ENCODE results near the gene GLCCI1.

GLCCI1 gene

DNA sequence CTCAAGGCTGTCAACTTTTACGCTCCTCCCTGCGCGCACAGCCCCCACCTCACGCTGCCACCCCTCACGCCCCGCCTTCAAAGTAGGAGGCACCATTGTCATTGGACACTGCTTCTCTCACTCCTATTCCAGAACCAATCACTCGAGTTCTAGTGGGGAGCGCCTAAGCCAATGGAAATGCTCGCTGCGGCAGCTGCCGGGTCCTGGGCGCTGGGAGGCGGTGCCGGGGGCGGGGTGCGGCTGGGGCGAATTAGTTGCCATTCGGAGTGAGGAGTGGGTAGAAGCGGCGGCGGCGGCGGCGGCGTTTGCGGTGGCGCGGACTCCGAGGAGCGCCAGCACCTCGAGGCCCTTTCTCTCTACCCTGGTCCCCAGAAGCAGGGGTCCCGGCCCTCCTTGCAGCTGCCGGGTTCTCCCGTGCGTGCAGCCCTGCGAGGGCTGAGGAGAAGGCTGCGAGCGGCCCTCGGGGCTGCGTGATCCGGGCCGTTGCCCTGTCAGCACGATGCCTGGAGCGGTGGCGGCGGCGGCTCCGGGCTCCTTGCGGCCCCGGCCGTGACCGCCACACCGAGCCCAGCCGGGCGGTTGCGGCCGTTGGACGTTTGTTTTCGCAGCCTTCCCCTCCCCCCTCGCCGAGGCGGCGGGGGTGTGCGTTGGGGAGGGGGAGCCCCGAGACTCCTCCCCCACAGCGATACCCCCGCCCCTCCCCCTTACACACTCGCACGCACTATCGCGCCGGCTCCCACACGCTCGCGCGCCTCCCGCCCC lies at the start of gene GLCCI1:
TSS of gene GLCCI1 (plus strand) at position 253 of the 762 bp plus-strand sequence. CDS start 555 bp downstream, outside the sequence.
- DNase-seq (ENCODE audit: low read depth in 2 of 3, low spot score in 2 of 3), result peak; percentile 85 to 87 (median 86)

DNA sequence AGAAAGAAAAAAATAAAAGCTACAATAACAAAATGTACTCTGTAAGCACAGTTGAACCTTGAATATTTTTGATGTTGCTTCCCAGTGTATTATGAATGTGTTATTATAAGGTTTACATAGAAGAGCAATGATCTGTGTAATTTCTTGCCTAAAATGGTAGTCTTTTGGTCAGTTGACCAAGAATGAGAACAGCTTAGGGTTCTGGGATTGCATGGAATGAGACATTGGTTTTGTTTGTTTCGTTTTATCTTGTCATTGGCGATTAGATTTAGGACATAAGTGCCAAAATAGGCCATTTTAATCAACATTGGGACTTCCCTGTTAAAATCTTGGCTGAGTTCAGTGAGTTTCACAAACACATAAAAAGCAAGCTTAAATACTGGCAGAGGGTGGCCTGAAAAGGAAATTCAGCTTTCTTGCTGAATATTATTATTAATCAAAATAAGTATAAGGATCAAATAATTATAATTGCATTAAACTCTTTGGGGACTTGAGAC lies 49.1 kb upstream of the GLCCI1 start:
- DNase-seq (ENCODE audit: low read depth in 2 of 3, low spot score in 2 of 3), result no peak

DNA sequence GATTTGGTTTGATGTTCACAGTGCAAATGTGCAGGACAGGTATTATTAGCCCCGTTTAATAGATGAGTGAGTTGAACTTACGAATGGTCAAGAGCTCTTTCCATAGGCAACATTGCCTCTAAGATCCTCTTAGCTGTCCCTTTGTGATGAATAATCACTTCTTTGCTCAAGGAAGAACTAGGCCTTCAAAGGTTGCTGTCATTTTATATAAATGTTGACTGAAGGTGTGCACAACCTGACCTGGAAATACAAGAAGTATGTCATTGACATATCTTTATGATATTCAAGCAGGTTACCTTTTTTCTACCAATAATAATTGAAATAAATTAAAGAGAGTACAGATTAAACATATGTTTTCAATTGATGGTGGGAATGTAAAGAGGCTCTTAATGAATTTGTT lies 48.5 kb upstream of the GLCCI1 start:
- DNase-seq (ENCODE audit: low read depth in 2 of 3, low spot score in 2 of 3), result no peak

DNA sequence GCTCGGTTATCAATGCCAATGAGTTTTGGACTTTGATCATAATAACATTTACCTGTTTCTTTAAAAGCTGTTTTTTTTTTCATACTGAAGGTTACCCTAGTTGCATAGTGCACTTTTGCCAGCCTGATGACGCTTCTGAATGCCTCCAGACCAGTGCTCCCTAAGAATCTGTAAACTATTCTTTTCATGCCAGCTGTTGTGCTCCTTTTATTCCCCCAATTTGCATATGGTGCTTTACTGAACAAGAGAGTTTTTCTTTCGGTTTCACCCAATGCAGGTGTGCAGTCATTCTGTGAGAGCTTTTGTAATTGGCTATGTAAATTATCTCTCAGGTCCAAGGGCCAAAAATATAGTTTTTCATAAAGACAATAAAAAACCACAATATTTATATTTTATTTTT lies 48.1 kb upstream of the GLCCI1 start:
- no peak for DNase-seq (ENCODE audit: low read depth in 2 of 3, low spot score in 2 of 3)

DNA sequence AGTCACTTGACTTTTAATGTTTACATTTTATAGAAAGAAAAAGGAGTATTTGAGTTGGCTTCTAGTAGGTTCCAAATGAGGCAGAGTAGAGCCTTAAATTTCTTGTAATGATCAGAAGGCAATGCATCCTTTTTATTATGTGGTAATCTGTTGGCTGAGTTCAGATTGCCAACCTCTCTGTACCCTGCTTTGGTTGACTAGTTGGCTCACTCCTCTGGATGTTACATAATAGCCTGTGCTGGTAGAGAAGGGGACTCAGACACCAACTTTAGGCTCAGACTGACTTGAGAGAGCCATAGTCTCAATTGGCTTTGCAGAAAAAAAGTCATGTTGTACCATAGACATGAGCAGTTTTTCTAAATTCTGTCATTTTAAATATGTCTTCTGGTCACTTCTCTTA lies 46.8 kb upstream of the GLCCI1 start:
- DNase-seq (ENCODE audit: low read depth in 2 of 3, low spot score in 2 of 3), result no peak

DNA sequence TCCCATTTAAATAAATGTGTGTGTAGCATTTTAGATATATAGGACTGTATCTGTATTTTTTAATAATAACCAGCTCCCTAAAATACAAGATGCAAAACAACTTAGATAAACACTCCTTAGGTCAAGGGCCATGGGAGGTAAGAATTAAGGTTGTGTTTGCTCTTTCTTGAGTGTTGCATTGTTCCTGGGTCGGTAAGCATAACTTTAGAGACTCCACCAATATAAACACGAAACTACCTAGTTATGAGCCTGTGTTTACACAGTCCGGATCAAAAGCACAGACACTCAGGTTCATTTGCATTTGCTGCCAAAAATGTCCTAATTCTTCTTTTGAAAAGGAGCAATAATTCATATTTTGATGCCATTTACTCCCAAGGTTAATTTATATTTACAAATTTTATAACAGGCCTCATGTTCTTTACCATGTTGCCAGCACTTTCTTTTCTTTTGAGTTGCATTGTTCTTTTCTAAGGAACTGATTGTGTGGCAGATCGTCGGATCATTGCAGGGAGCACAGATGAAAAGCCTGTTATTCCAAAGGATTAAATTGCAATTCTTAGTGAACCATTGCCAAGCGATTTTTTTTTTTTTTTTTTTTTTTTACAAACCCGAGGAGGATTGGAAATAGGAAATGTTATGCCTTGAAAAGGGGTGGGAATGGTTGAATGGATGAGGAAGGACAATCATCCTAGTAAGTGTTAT lies 45.8 kb upstream of the GLCCI1 start:
- DNase-seq (ENCODE audit: low read depth in 2 of 3, low spot score in 2 of 3), result no peak

DNA sequence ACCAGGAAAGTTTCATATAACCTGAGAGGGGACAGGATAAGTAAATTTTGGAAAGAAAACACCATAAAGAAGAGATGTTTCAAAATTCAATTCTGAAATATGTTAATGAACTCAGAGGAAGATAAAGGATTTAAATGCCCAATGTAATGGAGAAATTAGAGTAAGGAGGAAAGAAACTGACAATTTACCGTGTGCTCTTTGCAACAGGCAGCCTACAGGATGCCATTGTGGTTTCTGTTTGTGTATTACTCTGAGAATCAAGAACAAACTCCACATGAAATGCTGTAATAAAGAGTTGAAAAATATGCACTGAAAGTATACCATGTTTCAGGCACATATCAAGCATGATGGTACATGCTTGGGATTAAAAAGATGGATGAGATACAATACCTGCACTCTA lies 44.8 kb upstream of the GLCCI1 start:
- DNase-seq (ENCODE audit: low read depth in 2 of 3, low spot score in 2 of 3), result no peak

DNA sequence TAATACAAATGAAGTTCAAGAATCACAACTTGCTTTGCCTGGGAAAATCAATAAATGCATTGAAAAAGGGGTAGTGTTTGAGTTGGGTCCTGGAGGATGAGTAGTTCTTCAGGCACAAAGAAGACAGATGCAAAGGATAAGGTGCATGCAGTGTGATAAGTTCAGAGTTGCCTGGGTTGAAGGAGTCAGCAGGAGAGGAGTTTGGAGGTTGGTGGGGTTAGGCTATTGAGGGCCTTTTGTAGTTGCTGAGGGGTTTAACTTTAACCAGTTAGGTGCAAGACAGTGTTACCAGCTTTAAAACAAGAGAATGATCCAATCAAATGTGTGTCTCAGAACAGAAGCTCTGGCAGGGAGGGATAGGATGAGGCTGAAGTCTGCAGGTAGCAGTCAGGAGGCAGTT lies 44.3 kb upstream of the GLCCI1 start:
- no peak for DNase-seq (ENCODE audit: low read depth in 2 of 3, low spot score in 2 of 3)

DNA sequence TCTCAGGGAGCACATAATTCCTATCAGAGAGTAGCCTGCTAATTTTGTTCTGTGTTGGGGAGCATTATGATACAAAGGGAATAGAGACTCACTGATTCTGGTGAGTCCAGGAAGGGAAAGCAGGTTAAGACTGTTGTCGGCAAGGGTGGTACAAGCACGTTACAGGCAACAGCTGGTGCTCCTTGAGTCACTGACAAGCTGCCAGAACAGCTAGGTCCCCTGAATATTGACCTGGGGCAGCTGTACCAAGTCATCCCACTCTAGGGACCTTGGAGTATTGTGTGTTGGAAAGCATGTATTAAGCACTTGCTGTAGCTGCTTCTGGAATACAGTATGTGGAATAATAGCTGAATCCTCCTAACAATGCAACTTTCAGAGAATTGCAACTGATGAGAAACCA lies 37.0 kb upstream of the GLCCI1 start:
- no peak for DNase-seq (ENCODE audit: low read depth in 2 of 3, low spot score in 2 of 3)

DNA sequence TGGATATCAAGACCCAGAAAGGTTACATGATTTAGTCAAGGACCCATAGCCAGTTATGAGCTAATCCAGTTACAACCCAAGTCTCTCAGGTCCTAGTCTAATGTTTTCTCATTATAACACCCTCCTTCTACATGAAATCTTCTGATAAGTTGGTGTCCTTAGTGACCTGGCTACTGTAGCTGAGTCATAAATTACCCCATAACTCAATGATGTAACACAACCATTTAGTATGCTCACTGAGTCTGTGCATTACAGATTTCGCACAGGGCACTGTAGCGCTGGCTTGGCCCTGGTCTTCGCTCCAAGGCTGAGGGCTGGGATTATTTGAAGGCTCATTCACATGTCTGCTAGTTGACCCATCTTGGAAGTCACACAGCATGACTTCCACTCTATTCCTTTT lies 36.0 kb upstream of the GLCCI1 start:
- no peak for DNase-seq (ENCODE audit: low read depth in 2 of 3, low spot score in 2 of 3)

DNA sequence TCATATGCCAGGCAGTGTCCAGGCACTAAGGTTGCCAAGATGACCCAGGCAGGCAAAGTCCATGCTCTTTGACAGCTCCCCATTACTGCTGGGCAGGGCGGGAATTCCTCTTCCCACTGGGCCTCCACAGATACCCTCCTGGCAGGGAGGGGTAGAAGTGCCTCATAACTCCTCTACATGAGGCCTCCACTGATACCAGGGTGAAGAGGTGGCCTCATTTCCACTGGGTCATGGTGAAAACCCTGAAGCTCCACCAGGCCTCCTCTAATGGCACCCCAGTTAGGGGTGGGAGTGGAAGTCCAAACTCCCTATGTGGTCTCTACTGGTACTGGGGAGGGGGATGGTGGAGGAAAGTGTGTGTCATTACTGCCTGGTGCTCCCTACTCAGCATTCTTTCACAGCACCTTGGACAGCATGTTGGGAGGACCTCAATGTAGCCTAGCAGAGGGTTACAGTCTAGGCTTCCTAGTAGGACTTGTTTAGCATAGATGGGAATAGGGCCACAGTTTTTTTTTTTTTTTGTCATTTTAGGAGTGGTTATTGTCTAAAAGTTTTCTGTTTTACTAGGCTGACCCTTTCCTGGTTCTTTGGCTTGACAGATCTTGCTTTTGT lies 34.6 kb upstream of the GLCCI1 start:
- no peak for DNase-seq (ENCODE audit: low read depth in 2 of 3, low spot score in 2 of 3)

DNA sequence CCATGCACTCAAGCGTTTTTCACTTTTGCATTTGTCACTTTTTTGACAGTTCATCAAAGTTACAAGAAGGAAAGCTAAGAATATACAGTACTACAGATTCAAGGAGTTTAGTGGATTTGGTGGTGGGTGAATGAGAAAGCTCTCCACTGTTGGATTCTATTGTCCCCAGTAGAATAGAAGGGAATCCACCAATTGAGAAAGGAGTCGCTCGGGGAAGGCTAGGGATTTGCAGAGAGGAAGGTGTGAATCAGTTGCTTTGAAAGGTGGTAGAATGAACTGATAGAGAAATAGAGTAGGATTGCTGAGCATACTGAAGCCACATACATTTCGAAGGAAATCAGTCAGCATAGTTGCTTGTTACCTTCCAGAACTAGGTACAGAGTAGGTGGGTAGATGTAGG lies 33.7 kb upstream of the GLCCI1 start:
- no peak for DNase-seq (ENCODE audit: low read depth in 2 of 3, low spot score in 2 of 3)

DNA sequence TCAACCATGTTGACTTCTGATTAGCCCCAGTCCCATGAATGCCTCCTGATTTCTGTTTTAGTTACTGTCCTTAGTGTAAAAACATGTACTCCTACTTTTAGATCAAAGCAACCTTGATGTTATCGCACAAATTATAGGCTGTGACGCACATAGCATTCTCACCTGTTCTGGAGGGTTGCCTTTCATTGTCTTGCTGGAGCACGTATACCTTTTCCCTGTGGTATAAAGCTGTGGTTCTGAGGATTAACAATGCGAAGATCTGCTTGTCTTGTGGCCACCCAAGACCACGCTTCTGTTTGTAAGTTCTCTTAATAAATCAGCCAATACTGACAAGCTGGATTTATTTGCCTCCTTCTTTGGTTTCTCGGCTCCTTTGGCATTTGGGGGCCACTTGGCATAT lies 30.1 kb upstream of the GLCCI1 start:
- no peak for DNase-seq (ENCODE audit: low read depth in 2 of 3, low spot score in 2 of 3)

DNA sequence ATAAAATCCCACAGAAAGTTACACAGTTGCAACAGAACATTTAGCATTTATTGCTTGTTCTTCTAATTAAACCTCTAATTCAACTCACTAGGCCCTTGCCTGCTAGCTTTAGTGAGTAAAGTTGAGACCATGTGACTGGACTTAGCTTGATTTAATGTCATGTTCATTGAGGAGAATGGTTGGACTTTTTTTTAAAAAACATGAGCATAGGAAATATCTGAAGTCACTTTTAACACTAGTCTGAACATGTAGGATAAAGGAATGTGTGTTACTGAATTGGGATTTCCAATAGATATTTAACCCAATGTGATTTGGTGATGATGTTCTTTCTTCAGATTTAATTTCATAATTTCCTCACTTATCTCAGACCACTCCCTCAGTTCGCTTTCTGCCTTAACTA lies 24.6 kb upstream of the GLCCI1 start:
- no peak for DNase-seq (ENCODE audit: low read depth in 2 of 3, low spot score in 2 of 3)

DNA sequence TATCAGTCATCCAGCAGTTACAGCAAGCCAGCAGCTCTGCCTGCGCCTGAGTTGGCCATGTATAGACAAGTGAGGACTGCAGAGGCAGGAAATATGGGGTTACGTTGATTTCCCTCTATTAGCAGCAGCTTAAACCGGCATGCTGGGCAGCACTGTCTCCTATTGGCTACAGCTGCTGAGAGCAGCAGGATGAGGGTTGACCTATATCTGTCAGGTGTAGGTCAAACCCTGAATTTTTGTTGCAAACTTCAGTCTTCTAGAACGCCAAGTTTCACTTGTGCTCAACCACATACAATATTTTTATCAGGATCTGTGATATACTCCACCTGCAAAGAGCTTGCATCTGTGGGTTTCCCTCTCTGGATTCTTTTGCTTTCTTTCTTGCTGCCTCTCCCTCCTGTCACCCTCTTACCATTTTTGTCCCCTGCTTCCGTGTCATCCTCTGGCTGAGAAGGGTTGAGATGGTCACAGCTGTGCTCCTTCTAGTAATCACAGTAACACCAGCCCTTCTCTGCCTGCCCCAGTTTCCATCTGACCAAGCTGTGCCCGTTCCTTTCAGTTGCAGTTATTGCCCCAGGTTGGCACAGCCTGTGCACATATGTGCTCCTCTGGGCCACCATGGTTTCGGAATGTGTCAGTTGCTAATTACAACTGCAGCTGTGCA lies 23.8 kb upstream of the GLCCI1 start:
- DNase-seq (ENCODE audit: low read depth in 2 of 3, low spot score in 2 of 3), result peak; percentile 2 to 18 (median 12)

DNA sequence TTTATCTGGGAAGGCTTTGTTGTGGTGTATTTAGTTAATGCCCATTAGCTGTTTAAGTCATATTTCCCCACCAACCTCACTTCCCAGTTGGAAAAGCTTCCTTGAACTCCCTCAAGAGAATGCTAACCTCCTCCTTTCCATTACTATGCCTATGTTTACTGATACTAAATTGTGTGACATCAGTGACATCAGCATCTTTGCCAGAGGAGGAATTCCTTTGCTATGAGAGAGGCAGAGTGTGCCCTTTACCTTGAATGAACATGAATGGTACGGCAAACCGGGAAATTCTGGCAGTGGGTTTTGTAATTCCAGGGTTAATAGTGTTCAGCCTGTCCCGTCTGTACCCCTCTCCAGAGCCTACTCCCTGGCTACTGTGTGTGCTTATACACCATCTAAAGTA lies 22.1 kb upstream of the GLCCI1 start:
- DNase-seq (ENCODE audit: low read depth in 2 of 3, low spot score in 2 of 3), result no peak

DNA sequence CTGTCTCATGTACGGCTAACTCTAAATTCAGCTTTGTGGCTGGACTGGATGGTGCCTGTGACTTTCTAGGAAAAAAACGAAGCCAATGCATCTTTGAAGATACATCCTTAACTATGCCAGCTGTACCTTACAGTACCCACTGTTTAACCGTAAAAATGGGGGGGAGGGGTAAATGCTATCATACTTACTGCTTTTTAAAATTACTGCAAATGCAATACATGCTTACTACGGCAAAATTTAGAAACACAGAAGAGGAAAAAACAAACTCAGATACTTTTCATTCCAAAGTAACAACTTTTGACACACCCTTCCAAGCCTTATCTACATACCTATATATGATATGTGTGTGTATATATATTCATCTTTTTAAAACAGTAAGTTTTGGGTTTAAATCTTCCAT lies 20.4 kb upstream of the GLCCI1 start:
- no peak for DNase-seq (ENCODE audit: low read depth in 2 of 3, low spot score in 2 of 3)

DNA sequence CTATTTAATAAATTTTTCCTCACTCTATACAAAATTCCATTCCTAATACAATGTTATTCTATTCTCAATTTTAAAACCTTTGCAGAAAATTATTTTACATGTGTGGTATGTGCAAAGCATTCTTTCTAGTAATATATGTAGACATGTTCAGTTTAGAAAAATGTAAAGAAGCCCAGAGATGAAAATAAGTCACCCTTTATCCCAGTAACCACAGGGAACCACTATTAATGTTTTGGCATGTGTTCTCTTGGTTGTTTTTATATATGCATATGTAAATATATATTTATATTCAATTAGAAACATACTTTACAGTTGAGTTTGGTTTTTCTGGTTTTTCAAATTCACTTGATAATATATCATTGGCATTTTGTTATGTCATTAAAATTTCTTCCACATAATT lies 14.8 kb upstream of the GLCCI1 start:
- DNase-seq (ENCODE audit: low read depth in 2 of 3, low spot score in 2 of 3), result no peak

DNA sequence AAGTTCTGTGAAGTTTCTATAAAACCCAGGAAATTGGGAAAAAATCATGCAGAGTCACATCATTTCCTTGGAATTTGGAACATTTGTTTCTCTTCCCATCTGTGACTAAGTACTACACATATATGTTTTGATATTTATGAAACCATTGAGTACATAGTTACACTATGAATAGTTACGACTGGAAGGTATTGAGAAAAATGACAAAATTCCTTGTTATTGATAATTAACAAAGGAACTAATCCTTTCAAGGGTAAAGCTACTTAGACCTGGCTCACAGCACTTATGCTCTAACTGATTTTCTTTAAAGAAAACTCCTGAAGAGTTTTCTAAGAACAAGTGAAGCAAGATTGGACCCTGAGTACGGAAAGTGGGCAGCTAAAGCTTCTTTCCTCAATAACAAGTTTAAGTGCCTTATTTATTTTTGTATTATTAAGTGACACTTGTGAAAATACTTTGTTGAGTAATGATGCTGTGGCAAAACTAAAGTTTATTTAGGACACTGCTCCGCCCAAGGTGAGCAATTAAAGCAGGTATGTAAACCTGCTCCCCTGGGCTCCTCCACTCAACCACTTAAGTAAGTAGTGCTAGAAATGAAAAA lies 12.0 kb upstream of the GLCCI1 start:
- no peak for DNase-seq (ENCODE audit: low read depth in 2 of 3, low spot score in 2 of 3)

DNA sequence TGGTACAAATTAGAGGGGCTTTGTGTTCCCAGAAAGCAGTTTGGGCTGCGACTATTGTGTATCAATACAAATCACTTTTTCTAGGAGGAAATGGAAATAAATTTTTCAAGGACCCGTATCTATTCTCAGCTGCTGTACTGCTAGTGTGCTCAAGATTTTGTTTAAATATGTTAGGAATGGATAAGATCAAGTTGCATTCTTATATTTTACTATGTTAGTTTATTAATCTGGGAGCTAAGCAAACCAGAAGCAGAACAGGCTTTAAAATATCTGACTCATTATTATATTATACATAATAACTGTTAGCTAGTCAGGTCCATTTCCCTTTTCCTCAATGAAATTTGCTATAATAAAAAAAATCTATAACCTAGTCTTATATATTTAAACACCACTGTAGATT lies 11.1 kb upstream of the GLCCI1 start:
- DNase-seq (ENCODE audit: low read depth in 2 of 3, low spot score in 2 of 3), result no peak

DNA sequence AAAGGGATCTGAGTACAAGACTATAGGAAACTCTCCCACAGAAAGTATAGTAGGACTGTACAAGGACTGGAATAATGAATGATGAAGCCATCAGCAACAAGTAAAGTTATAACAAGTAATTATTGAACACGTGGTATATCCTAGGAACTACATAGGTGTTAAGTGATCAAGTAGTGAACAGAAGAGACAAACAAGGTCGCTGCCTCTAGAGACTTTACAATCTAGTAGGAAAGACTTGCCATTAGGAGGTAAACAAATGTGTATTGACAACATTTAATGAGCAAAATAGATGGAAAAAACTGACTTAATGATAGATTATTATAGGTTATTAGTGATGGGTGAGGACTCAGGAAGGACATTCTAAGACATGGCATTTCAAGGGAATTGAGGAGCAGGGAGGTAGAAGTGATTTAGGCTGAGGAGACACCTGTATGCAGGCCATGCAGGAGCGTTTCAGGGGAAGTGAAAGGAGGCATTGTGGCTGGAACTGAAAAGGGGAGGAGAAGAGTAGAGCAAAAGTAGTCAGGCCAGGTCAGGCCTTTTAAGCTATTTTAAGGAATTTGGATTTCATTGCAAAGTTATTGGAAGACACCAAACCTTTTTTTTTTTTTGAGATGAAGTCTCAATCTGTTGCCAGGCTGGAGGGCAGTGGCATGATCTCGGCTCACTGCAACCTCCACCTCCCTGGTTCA lies 8.5 kb upstream of the GLCCI1 start:
- no peak for DNase-seq (ENCODE audit: low read depth in 2 of 3, low spot score in 2 of 3)
